CMK (cell line): ENCODE data around the gene HABP4.
A peak's percentile ranks its signal among the peaks of the same experiment; 100 is the strongest.

ENCODE experiments used
- DNase-seq: peaks from one replicate; pipeline ENCODE4 v3.0.0-alpha.2; 2010; ENCODE audit warnings: low read depth

Gene HABP4

GRCh38 chr9:96449845-96450612, at the start of gene HABP4:
Gene HABP4, plus strand, starts transcription at chr9:96450169. Its CDS starts 111 bp downstream, at chr9:96450280.
- peak; percentile 78 for DNase-seq

GRCh38 chr9:96408409-96409280, 41.3 kb upstream of the HABP4 start:
- DNase-seq = no peak

- no peak for DNase-seq
Observed at GRCh38 chr9:96411129-96411838, 38.7 kb upstream of the HABP4 start.

- DNase-seq = no peak
Observed at GRCh38 chr9:96412174-96412913, 37.6 kb upstream of the HABP4 start.

- peak; percentile 67 for DNase-seq
Observed at GRCh38 chr9:96413302-96414221, 36.4 kb upstream of the HABP4 start.

GRCh38 chr9:96417051-96417586, 32.9 kb upstream of the HABP4 start:
- DNase-seq = peak; percentile 59

- DNase-seq = no peak
Observed at GRCh38 chr9:96417661-96418082, 32.3 kb upstream of the HABP4 start.

- DNase-seq = peak; percentile 85
Observed at GRCh38 chr9:96418083-96418919, 31.7 kb upstream of the HABP4 start, which contains the start of gene ZNF367. Gene ZNF367, minus strand, starts transcription at chr9:96418370. Its CDS starts 338 bp downstream, at chr9:96418032.

- DNase-seq = peak; percentile 70
Observed at GRCh38 chr9:96418920-96419690, 30.9 kb upstream of the HABP4 start.

GRCh38 chr9:96419691-96419969, 30.3 kb upstream of the HABP4 start:
- DNase-seq = no peak

- no peak for DNase-seq
Observed at GRCh38 chr9:96420468-96421219, 29.3 kb upstream of the HABP4 start.

- DNase-seq = no peak
Observed at GRCh38 chr9:96423322-96423984, 26.5 kb upstream of the HABP4 start.

- no peak for DNase-seq
Observed at GRCh38 chr9:96423985-96424336, 26.0 kb upstream of the HABP4 start.

GRCh38 chr9:96425500-96426169, 24.3 kb upstream of the HABP4 start:
- no peak for DNase-seq

GRCh38 chr9:96429732-96430131, 20.2 kb upstream of the HABP4 start:
- no peak for DNase-seq

- no peak for DNase-seq
Observed at GRCh38 chr9:96430377-96430776, 19.6 kb upstream of the HABP4 start.

- DNase-seq = no peak
Observed at GRCh38 chr9:96435345-96435744, 14.6 kb upstream of the HABP4 start.
